IMR-90 (cell line): ENCODE measurements around the gene FMC1. TPM values are rescaled to one million over a fixed set of nuclear protein-coding genes. Genes with fewer than 3 reads are reported as not detected.

Source experiments
- ATAC-seq: fragments of 200-7000 bp; cut with Tn5 transposase; 2 replicates; pipeline ENCODE4 v1.9.1; 2020; ENCODE audit warnings: low read depth, mild to moderate bottlenecking, moderate library complexity
- BruUV-seq: library from RNA; stranded (reverse); fragments of 400-500 nt; replicated peaks from 2 replicates; lab custom pipeline; 2021; lab: Mats Ljungman, UMichigan
- CTCF ChIA-PET: fragments of 300-600 bp; formaldehyde crosslinking; extraction: SDS; loops from one replicate; lab custom pipeline; 2021; ENCODE audit warnings: antibody characterized with exemption; lab: Yijun Ruan, JAX
- POLR2A ChIA-PET: fragments of 300-600 bp; sonication (Branson Sonifier 250); formaldehyde crosslinking; loops from one replicate; lab custom pipeline; 2022; ENCODE audit warnings: antibody characterized with exemption; ENCODE audit not compliant: unreplicated experiment; lab: Charles Lee
- DNase-seq: peaks from one replicate; pipeline ENCODE4 v3.0.0; 2013
- H2AFZ ChIP-seq: replicated peaks from 2 replicates; pipeline ENCODE3; 2013; ENCODE audit warnings: low read length, mild to moderate bottlenecking; ENCODE audit not compliant: poor library complexity
- H2AK5ac ChIP-seq: 2 replicates; pipeline ENCODE4 v1.6.1; 2013; ENCODE audit warnings: low read depth, low read length, inconsistent platforms
- H2AK9ac ChIP-seq: replicated peaks from 2 replicates; pipeline ENCODE3; 2013; ENCODE audit warnings: mild to moderate bottlenecking, low read depth, low read length, moderate library complexity; ENCODE audit not compliant: poor library complexity
- H2BK120ac ChIP-seq: 2 replicates; pipeline ENCODE4 v1.6.1; 2013; ENCODE audit warnings: low read depth, low read length, inconsistent platforms
- H2BK15ac ChIP-seq: 3 replicates; pipeline ENCODE4 v1.6.1; 2013; ENCODE audit warnings: low read depth, low read length, inconsistent platforms
- H2BK20ac ChIP-seq: 2 replicates; pipeline ENCODE4 v1.6.1; 2013; ENCODE audit warnings: low read depth, mild to moderate bottlenecking, inconsistent platforms, low read length, moderate library complexity
- H2BK5ac ChIP-seq: 2 replicates; pipeline ENCODE4 v1.6.1; 2013; ENCODE audit warnings: mild to moderate bottlenecking, low read depth, low read length, inconsistent platforms; ENCODE audit not compliant: poor library complexity, severe bottlenecking
- H3K14ac ChIP-seq: replicated peaks from 2 replicates; pipeline ENCODE4 v1.6.1; 2013; ENCODE audit warnings: low read depth, low read length, inconsistent platforms
- H3K18ac ChIP-seq: 2 replicates; pipeline ENCODE4 v1.6.1; 2013; ENCODE audit warnings: low read depth, low read length, control low read depth
- H3K23ac ChIP-seq: 2 replicates; pipeline ENCODE4 v1.6.1; 2013; ENCODE audit warnings: low read depth, low read length, inconsistent platforms
- H3K27ac ChIP-seq: 2 replicates; pipeline ENCODE4 v1.5.1; 2013; ENCODE audit warnings: mild to moderate bottlenecking, control low read depth, low read length; ENCODE audit not compliant: insufficient read depth
- H3K27me3 ChIP-seq: 2 replicates; pipeline ENCODE4 v1.6.1; 2013; ENCODE audit warnings: low read length; ENCODE audit not compliant: control insufficient read depth, insufficient read depth
- H3K36me3 ChIP-seq: 2 replicates; pipeline ENCODE4 v1.6.1; 2013; ENCODE audit warnings: low read length, mixed read lengths; ENCODE audit not compliant: control insufficient read depth, insufficient read depth
- H3K4ac ChIP-seq: 2 replicates; pipeline ENCODE4 v1.6.1; 2013; ENCODE audit warnings: low read depth, low read length, inconsistent platforms
- H3K4me1 ChIP-seq: 2 replicates; pipeline ENCODE4 v1.6.1; 2013; ENCODE audit warnings: low read length, mixed read lengths; ENCODE audit not compliant: control insufficient read depth, insufficient read depth
- H3K4me2 ChIP-seq: 2 replicates; pipeline ENCODE4 v1.6.1; 2013; ENCODE audit warnings: low read depth, mild to moderate bottlenecking, control low read depth, low read length, moderate library complexity
- H3K4me3 ChIP-seq: 2 replicates; pipeline ENCODE4 v1.5.1; 2013; ENCODE audit warnings: low read depth, mild to moderate bottlenecking, control low read depth, low read length, moderate library complexity; ENCODE audit not compliant: insufficient read depth
- H3K56ac ChIP-seq: 2 replicates; pipeline ENCODE4 v1.6.1; 2013; ENCODE audit warnings: low read length, inconsistent platforms; ENCODE audit not compliant: insufficient read depth; ENCODE audit errors: extremely low read depth
- H3K79me1 ChIP-seq, 2 experiments: 2 replicates each; pipeline ENCODE4 v1.6.1; 2013; ENCODE audit warnings: low read length in 2 of 2, inconsistent platforms in 1 of 2, low read depth in 1 of 2
- H3K9ac ChIP-seq: 2 replicates; pipeline ENCODE4 v1.6.1; 2013; ENCODE audit warnings: low read depth, low read length, control low read depth
- H3K9me1 ChIP-seq: 2 replicates; pipeline ENCODE4 v1.6.1; 2013; ENCODE audit warnings: low read length, inconsistent platforms; ENCODE audit not compliant: insufficient read depth
- H3K9me3 ChIP-seq: 2 replicates; pipeline ENCODE4 v1.6.1; 2013; ENCODE audit warnings: low read length; ENCODE audit not compliant: control insufficient read depth, insufficient read depth
- H4K20me1 ChIP-seq: 2 replicates; pipeline ENCODE4 v1.6.1; 2013; ENCODE audit warnings: low read length, inconsistent platforms; ENCODE audit not compliant: insufficient read depth
- H4K5ac ChIP-seq: 2 replicates; pipeline ENCODE4 v1.6.1; 2013; ENCODE audit warnings: mild to moderate bottlenecking, low read depth, low read length, control low read depth
- H4K8ac ChIP-seq, 2 experiments: 2 replicates each; pipeline ENCODE4 v1.6.1; 2013; ENCODE audit warnings: low read depth in 2 of 2, low read length in 2 of 2, control low read depth in 1 of 2, inconsistent platforms in 1 of 2
- H4K91ac ChIP-seq: 2 replicates; pipeline ENCODE4 v1.6.1; 2013; ENCODE audit warnings: low read depth, low read length, inconsistent platforms; ENCODE audit not compliant: insufficient read depth
- ELK1 ChIP-seq: fragments of 150-350 bp; IDR thresholded peaks from 2 replicates; pipeline ENCODE4 v1.6.1; 2016; ENCODE audit warnings: low read depth, mild to moderate bottlenecking, low read length, moderate library complexity, borderline replicate concordance
- MAFK ChIP-seq: IDR thresholded peaks from 2 replicates; pipeline ENCODE4 v1.6.1; 2012; ENCODE audit warnings: low read depth, low read length, improper control_type of control experiment
- MAZ ChIP-seq: IDR thresholded peaks from 2 replicates; pipeline ENCODE4 v1.6.1; 2012; ENCODE audit warnings: low read depth, mild to moderate bottlenecking, low read length, improper control_type of control experiment, moderate library complexity, borderline replicate concordance
- RAD21 ChIP-seq: IDR thresholded peaks from 2 replicates; pipeline ENCODE4 v1.6.1; 2012; ENCODE audit warnings: low read length, improper control_type of control experiment
- RFX5 ChIP-seq: IDR thresholded peaks from 2 replicates; pipeline ENCODE4 v1.8.0; 2012; ENCODE audit warnings: low read depth, mild to moderate bottlenecking, low read length, moderate library complexity
- SMC3 ChIP-seq: fragments of 150-350 bp; IDR thresholded peaks from 2 replicates; pipeline ENCODE4 v1.6.1; 2016; ENCODE audit warnings: low read depth, mild to moderate bottlenecking, antibody characterized with exemption, low read length, moderate library complexity
- WGBS, 2 experiments: methylation state at CpG; one replicate each; pipeline versions ENCODE4 v1.1.5 to v1.1.7; 2013; ENCODE audit warnings: missing lambda C conversion rate in 2 of 2; ENCODE audit not compliant: insufficient read length in 1 of 2; ENCODE audit errors: extremely low coverage in 2 of 2; 5-methylcytosine and 5-hydroxymethylcytosine counted together
- dilution Hi-C: fragments of 300-500 bp; cut with HindIII; formaldehyde crosslinking; loops from one replicate; pipeline ENCODE4 v1.14.3; 2018; ENCODE audit warnings: low sequenced_read_pairs; ENCODE audit not compliant: unreplicated experiment
- in situ Hi-C: fragments of 300-500 bp; cut with MboI; formaldehyde crosslinking; loops from 3 replicates; pipeline ENCODE4 v1.14.3; 2019; ENCODE audit warnings: low sequenced_read_pairs, inconsistent platforms, mixed read lengths
- intact Hi-C: fragments of 100-400 bp; cut with micrococcal nuclease; formaldehyde crosslinking; loops from 2 replicates; pipeline ENCODE4 v1.10.0; 2022
- polyA plus RNA-seq, 3 experiments: library from polyadenylated mRNA; depleted of rRNA; stranded (reverse); fragments of >200 nt; gene quantifications; 2 replicates each; pipeline ENCODE4 v1.2.3, GENCODE V29; 2012; ENCODE audit warnings: low replicate concordance in 1 of 3
- total RNA-seq: library from RNA; depleted of rRNA; stranded (reverse); fragments of >200 nt; gene quantifications from 2 replicates; pipeline ENCODE4 v1.2.3, GENCODE V29; 2012

The FMC1 gene
- total and polyA plus RNA-seq, 2 of the 4 experiments (the other 2 are of a cell fraction), result 6.1 to 11.9 TPM

DNA sequence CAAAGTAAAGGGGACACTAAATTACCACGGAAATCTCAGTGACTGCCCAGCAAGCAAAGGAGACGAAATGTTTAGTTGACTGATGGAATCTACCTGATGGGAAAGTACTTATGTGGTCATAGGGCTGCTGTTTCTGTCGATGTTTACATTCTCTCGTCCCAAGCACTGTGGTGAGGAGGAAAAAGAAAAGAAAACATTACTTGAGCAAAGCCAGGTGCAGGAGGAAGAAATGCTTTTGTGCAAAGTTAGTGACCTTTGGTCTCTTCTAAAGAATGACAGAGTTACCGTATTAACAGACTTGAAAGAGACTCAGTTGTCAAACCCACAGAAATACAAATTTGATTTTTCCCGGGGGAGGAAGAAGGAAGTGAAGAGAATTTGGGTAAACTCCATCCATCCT is 43.3 kb upstream of the FMC1 start:
- Histone ChIP-seq H3K27ac (no peak overlapping the region), H3K14ac (no peak overlapping the region), H3K4me3 (no peak overlapping the region), H4K8ac (no peak overlapping the region), H3K18ac (no peak overlapping the region), H3K9me1 (0 out of 2 replicates have a peak, but pooled peaks cover under 1% of the 10 kb centered on the region), H2AFZ (no peak overlapping the region), H3K27me3 (no peaks in the 10 kb centered on the region), H2BK120ac (no peak overlapping the region), H3K4me1 (0 out of 2 replicates have a peak, but pooled peaks cover 2% of the 10 kb centered on the region), H3K4ac (no peak overlapping the region), H3K79me1 (no peaks in the 10 kb centered on the region), H4K91ac (no peak overlapping the region), H3K9me3 (no peaks in the 10 kb centered on the region), H3K56ac (no peak overlapping the region), H4K20me1 (no peaks in the 10 kb centered on the region), H2BK5ac (no peak overlapping the region), H2BK15ac (no peak overlapping the region), H4K5ac (no peak overlapping the region), H3K4me2 (no peak overlapping the region), H3K9ac (no peak overlapping the region), H2AK9ac (no peak overlapping the region), H3K23ac (no peak overlapping the region), H3K36me3 (peaks cover 12% of the 10 kb centered on the region), H2BK20ac (no peak overlapping the region), H2AK5ac (no peak overlapping the region)
- no peak for TF ChIP-seq RAD21
- no peak for TF ChIP-seq SMC3
- no peak for TF ChIP-seq MAZ
- TF ChIP-seq ELK1, result no peak
- TF ChIP-seq MAFK, result no peak
- no peak for TF ChIP-seq RFX5
- POLR2A ChIA-PET, result no interaction called here
- CTCF ChIA-PET, result no interaction called here
- in situ Hi-C loops (no loop called here), dilution Hi-C loops (no loop called here), intact Hi-C loops (loop anchor here (5.0 kb wide), 1 partner anchor 40 kb away; no protein-coding TSS in a partner anchor)
- ATAC-seq (no peak), DNase-seq (peak; percentile 2)
- no TSS peak for BruUV-seq
- 56% methylated on average over 3 of the region's 6 CpGs; no CpG with 5 or more reads in 1 of the 2 experiments for WGBS, 2 experiments
